Activated T-cell treated with anti-CD3 and anti-CD28 coated beads, Interleukin-2, amount 50 U/mL, for 1 hour (primary cell): Measurements from ENCODE around the gene MEX3C.

Experiments
- DNase-seq: peaks from one replicate; pipeline ENCODE4 v3.0.0-alpha.2; 2020

The MEX3C gene

GRCh38 chr18:51191128-51191717, 6.3 kb downstream of the MEX3C start:
- no peak for DNase-seq

GRCh38 chr18:51190000-51190399, 7.5 kb downstream of the MEX3C start:
- DNase-seq = no peak

- DNase-seq = no peak
These were observed 9.3 kb downstream of the MEX3C start for GRCh38 chr18:51188024-51188701.

- DNase-seq = no peak
These were observed 12.4 kb downstream of the MEX3C start for GRCh38 chr18:51185075-51185474.

- no peak for DNase-seq
These were observed 13.4 kb downstream of the MEX3C start for GRCh38 chr18:51184091-51184457.

GRCh38 chr18:51183372-51184090, 13.9 kb downstream of the MEX3C start:
- no peak for DNase-seq

GRCh38 chr18:51182824-51183223, 14.7 kb downstream of the MEX3C start:
- DNase-seq = no peak

- no peak for DNase-seq
These were observed 25.7 kb downstream of the MEX3C start for GRCh38 chr18:51171625-51172259.

GRCh38 chr18:51171223-51171622, 26.3 kb downstream of the MEX3C start:
- no peak for DNase-seq

GRCh38 chr18:51170664-51171063, 26.8 kb downstream of the MEX3C start:
- no peak for DNase-seq

GRCh38 chr18:51169731-51170130, 27.8 kb downstream of the MEX3C start:
- no peak for DNase-seq

GRCh38 chr18:51168960-51169662, 28.4 kb downstream of the MEX3C start:
- DNase-seq = no peak

- DNase-seq = no peak
These were observed 29.3 kb downstream of the MEX3C start for GRCh38 chr18:51168026-51168742.

- no peak for DNase-seq
These were observed 32.2 kb downstream of the MEX3C start for GRCh38 chr18:51165296-51165695.

- no peak for DNase-seq
These were observed 32.7 kb downstream of the MEX3C start for GRCh38 chr18:51164761-51165281.

- DNase-seq = no peak
These were observed 33.1 kb downstream of the MEX3C start for GRCh38 chr18:51164342-51164741.

- DNase-seq = no peak
These were observed 33.9 kb downstream of the MEX3C start for GRCh38 chr18:51163543-51163942.

GRCh38 chr18:51162617-51163016, 34.9 kb downstream of the MEX3C start:
- DNase-seq = no peak

- DNase-seq = no peak
These were observed 36.8 kb downstream of the MEX3C start for GRCh38 chr18:51160646-51161045.

GRCh38 chr18:51157215-51157614, 40.3 kb downstream of the MEX3C start:
- DNase-seq = no peak

GRCh38 chr18:51154431-51155063, 42.9 kb downstream of the MEX3C start:
- DNase-seq = no peak
